GM13976 (cell line): Measurements from ENCODE around the gene HNRNPA3.

Experiments used
- DNase-seq: peaks from one replicate; pipeline ENCODE4 v3.0.0; 2012; ENCODE audit warnings: low spot score
- in situ Hi-C: fragments of 300-500 bp; cut with MboI; formaldehyde crosslinking; loops from one replicate; pipeline ENCODE4 v1.12.0; 2022; ENCODE audit warnings: low sequenced_read_pairs, mixed read lengths, inconsistent platforms; ENCODE audit not compliant: unreplicated experiment
- TF ChIP-seq, protein P1 (sequence below): IDR thresholded peaks from 2 replicates; pipeline ENCODE4 v1.5.1; 2012; ENCODE audit warnings: borderline replicate concordance, mild to moderate bottlenecking; ENCODE audit not compliant: insufficient read depth; ENCODE audit errors: extremely low read depth, missing control alignments, control extremely low read depth

Gene HNRNPA3

DNA sequence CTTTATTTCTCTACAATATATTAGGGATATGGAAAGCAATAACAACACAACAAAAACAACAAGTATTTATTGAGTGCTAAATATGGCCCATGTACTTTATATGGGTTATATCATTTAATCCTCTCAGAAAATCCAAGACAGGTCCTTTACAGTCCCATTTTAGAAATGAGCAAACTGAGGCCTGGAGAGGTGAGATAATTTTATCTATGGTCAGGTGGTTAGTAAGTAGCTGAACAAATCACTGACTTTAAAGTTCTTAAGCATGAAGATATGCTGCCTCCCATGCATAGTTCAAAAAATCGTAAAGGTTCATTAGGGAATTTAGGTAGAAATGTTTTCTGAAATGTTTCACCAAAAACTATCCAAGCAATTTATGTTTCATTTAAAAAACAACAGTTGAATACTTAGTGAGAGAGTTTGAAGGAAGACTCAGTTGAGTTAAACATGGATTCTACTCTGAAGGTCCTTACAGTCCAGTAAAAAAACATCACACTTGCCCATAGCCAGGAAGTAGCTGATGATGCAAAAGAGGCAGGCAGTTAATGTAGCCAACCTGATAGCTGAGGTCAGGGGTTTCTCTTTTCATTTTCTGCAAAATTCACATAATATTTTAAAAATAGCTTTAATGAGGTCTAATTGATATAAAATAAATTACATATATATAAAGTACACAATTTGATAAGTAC, 59.5 kb downstream of the HNRNPA3 start:
- no peak for DNase-seq
- TF ChIP-seq, protein P1, sequence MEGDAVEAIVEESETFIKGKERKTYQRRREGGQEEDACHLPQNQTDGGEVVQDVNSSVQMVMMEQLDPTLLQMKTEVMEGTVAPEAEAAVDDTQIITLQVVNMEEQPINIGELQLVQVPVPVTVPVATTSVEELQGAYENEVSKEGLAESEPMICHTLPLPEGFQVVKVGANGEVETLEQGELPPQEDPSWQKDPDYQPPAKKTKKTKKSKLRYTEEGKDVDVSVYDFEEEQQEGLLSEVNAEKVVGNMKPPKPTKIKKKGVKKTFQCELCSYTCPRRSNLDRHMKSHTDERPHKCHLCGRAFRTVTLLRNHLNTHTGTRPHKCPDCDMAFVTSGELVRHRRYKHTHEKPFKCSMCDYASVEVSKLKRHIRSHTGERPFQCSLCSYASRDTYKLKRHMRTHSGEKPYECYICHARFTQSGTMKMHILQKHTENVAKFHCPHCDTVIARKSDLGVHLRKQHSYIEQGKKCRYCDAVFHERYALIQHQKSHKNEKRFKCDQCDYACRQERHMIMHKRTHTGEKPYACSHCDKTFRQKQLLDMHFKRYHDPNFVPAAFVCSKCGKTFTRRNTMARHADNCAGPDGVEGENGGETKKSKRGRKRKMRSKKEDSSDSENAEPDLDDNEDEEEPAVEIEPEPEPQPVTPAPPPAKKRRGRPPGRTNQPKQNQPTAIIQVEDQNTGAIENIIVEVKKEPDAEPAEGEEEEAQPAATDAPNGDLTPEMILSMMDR: no peak
- in situ Hi-C loops: no loop called here

DNA sequence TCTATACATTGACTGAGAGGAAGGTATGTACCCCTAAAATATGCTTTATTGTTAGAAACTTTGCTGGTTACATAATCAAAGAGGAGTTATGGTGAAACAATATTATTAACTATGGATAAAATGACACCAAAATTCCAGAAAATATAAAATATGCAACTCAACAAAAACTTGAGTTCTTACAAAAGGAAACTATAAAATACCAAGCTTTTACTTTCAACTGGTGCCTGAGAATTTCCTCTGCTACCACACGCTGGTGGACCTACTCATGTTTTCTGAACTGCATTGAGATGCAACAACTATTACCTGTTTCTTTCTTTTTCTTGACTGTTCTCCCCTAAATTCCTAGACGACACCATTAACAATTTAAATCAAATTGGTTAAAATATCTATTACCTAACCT, 60.2 kb downstream of the HNRNPA3 start:
- TF ChIP-seq, protein P1: no peak
- in situ Hi-C loops: no loop called here
- no peak for DNase-seq

DNA sequence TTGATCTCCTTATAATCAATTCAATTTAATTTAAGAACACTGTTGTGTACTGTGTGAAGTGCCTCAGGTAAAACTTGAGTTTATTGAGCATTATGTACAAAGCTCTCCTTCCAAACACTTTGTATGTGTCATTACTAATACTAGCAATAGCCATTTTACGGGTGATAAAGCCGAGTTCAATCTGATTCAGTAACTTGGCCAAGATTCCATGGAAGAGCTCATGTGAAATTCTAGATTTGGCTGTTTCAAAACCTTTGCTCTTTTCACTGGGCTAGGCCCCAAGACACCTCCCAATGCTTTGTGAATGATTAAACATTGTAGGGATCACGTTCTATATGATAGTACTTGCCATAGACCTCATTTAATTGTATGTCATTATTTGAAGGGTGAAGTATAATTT, 60.8 kb downstream of the HNRNPA3 start:
- in situ Hi-C loops: no loop called here
- no peak for DNase-seq

More for the DNA sequence above, 60.8 kb downstream of the HNRNPA3 start:
- TF ChIP-seq, protein P1: no peak
